Keratinocyte (primary cell): ENCODE measurements around the gene MTMR3.

Experiments used
- CTCF ChIP-seq, 3 experiments: IDR thresholded peaks in 1 of 3; conservative IDR thresholded peaks in 1 of 3; optimal IDR thresholded peaks in 1 of 3; 2 replicates in 2 of 3; 3 replicates in 1 of 3; pipeline versions ENCODE3 to v1.5.1; 2011; ENCODE audit warnings: low read length in 3 of 3, mild to moderate bottlenecking in 3 of 3, moderate library complexity in 2 of 3, control low read depth in 1 of 3, inconsistent platforms in 1 of 3; ENCODE audit not compliant: insufficient read depth in 2 of 3; ENCODE audit errors: extremely low read depth in 1 of 3
- EZH2 ChIP-seq: IDR thresholded peaks from one replicate; pipeline ENCODE4 v1.6.1; 2012; ENCODE audit warnings: inconsistent platforms, mild to moderate bottlenecking, low read length, moderate library complexity

- TF ChIP-seq CTCF (optimal IDR thresholded peaks at IDR 0.05 in 1 of 3, IDR thresholded peaks at IDR 0.05 in 1 of 3, conservative IDR thresholded peaks at IDR 0.05 in 1 of 3; ENCODE audit: extremely low read depth in 1 of 3, insufficient read depth in 2 of 3, low read length in 3 of 3) (no peak), EZH2 (no peak)
Observed at GRCh38 chr22:29914165-29914564, 31.2 kb downstream of the MTMR3 start.
